GM18907 (cell line): ENCODE data around the gene ZC3H6.
"Not testable (repeated sequence)": the region's sequence is repeated elsewhere in the genome, so short reads cannot be mapped to it uniquely, and the experiment has no call there.

Experiments
- ATAC-seq: cut with Tn5 transposase; IDR thresholded peaks from one replicate; pipeline ENCODE4 v1.9.1; 2021; ENCODE audit warnings: mild to moderate bottlenecking, moderate library complexity; ENCODE audit not compliant: unreplicated experiment

ZC3H6 gene

DNA sequence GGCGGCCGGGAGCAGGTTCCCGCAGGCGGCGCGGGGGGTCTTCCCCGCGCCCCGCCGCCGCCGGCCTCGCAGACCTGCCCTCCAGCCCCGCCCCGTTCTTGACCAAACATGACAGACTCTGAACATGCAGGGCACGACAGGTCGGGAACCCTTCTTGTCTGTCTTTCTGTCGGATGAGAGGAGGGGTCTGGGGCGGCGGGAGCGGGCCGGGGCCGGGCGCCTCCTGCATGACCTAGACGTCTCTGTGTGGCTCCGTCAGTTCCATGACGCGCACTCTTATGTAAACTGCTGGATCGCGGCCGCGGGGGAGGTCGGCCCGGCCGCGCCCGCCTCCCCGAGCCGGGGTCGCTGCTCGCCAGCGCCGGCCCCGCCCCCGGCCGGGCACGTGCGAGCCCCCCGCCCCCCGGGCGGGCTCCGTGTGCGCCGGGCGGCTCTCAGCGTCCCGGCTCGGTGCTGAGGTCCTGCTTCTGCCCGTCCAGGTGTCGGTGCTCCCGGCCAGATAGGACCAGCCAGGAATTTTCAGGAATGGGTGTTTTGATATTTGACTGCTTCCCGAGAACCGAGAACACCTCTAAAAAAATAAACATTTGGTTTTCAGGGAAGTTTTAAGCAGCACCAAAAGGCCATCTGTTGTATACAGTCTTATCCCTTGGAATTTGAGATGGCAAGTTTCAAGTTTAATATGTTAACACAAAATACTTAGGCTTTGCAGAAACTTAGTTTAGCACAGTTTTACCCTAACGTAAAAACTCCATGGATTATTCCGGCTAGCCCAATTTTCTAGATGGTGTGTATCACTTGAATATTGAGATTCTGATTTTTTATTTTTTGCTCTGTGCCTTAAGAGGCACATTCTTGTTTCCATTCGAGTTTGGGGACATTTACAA is 733 bp downstream of the ZC3H6 start:
- peak; percentile 53 for ATAC-seq

DNA sequence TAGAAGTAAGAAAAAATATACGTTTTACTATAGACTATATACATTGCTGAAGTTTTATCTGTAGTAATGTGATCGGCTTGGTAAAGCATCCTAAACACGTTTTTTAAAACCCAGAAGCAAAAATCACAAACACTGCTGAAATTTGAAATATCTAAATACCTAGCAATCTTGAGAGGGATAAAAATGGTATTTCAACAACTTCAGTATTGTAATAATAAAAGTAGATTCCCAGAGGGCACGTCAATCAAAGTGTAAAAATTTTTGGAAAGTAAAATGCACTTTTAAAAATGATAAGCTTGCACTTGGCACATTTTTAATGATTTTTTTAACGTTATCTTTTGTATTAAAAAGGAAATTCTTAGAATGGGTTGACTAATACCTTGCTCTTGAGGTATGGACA is 1.6 kb downstream of the ZC3H6 start:
- no peak for ATAC-seq

DNA sequence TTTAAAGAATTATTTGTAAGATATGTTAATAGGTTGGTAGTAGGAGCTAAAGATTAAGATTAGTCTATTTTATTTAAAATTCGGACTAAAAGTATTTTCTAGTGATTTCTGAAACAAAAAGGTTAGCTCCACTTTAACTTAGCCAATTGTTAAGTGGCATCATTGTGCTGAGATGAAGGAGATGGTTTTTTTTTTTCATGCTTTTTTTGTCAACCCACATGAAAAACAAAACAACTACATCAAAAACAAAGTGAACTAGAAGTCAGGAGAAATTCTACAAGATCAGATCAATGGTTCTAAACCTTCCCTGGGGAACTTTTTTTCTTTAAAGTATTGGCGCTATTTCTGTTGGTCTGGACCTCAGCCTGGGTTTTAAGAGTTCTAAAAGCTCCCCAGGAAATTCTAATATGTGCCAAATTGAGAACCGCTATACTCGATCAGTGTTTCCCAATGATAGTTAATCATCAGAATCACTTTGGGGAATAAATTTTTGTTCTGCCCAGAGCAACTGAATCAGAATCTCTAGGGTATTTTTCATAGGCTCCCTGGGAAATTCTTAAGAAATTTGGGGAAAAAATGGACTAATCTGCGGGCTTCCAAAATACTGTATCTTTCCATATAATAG is 2.3 kb downstream of the ZC3H6 start:
- no peak for ATAC-seq

DNA sequence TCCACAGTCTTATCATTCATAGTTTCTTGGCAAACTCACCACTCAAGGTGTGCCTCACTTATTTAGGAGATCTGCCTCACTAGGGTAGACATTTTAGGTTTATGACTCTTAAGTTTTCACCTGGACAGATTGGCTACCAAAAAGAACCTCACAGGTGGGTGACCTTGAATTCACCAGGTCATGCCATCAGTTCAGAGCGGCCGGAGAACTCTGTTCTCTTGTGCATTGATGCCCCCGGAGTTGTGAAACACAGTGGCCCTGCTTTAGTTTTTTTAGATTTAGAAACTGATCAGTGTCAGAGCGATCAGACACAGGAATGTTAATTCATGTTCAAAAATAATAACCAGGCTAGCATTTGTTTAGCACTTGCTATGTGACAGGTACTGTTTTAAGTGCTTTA is 6.7 kb downstream of the ZC3H6 start:
- not testable (repeated sequence) for ATAC-seq

DNA sequence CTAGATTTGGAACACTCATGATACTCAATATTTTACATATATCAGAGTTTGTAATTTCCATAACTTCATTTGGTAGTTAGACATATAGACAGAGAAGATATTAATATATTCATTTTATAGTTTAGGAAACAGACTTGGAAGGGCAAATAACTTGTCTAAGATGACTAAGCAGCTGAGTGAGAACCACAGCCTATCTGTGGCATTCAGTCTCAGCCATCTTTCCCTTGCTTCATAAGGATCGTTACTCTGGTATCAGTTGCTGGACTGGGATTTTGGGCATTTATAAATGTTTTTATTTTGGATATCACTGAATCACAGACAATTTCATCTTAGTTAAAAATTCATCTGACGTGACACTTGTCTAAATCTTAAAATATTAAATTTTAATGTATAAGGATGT is 8.1 kb downstream of the ZC3H6 start:
- ATAC-seq: not testable (repeated sequence)

DNA sequence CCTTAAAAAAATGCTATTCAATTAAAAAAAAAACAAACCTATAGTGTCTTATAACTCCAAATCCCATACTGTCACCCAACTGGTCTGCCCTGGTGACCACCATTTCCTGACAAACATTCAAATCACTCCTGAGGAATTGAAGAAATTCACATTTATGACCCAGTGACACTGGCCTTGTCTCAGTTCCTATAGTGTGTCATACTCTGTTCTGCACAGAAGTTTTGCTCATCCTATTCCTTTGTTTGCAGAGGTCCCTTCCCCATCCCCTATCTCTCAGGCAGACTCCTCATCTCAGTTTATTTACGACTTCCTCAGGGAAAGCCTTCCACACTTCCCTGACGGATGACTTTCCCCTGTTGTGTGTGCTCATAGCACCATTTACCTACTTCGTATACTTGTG is 14.7 kb downstream of the ZC3H6 start:
- no peak for ATAC-seq

DNA sequence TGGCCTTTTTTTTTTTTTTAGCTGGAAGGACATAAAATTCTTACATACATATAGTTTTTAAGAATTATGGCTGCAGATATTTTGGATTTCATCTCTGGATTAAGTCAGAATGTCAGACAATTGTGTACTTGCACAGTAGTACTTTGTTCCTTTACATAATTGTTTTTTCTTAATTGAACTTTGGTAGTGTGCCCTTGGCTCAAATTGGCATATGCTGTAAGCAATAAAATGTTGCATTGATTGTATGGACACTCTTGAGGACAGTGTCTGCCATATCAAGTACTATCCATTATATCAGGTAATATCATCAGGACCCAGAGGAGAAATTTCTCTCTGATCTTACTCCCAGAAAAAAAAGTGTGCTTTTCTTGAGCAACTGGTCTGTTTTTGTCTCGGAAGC is 15.3 kb downstream of the ZC3H6 start:
- ATAC-seq: no peak

DNA sequence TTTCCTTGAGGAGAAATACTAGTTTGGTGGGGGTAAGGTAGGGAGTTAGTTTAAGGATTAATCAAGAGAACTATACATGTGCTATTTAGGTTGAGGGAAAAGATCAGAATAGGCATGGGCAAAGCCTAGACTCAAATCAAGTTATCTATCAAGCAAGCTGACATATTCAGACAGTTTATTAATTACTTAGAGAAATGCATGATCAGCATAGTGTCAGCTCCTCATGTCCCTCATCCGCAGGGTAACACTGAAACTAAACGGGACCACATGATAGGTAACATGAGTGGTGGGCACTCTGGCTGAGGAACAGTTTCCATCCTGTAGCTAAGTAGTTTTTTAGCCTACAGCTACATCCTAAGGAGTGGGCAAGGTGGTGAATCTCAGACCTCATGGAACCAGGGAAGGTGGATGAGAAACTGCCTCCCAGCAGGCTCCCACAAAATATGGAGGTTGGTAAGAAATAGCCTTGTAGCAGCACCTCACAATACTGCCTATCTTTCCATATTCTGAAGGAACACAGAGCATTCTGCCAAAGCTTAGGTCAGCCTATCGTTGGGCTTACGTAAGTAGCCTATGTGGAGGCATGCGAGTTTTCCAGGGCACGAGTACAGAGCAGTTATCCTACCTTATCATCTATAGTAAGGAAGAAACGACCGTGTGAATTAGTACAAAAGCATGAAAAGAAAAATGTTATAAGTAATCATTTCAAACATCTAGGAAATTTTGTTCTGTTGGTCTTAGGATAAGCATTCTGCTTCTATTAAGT is 18.4 kb downstream of the ZC3H6 start:
- ATAC-seq: no peak

DNA sequence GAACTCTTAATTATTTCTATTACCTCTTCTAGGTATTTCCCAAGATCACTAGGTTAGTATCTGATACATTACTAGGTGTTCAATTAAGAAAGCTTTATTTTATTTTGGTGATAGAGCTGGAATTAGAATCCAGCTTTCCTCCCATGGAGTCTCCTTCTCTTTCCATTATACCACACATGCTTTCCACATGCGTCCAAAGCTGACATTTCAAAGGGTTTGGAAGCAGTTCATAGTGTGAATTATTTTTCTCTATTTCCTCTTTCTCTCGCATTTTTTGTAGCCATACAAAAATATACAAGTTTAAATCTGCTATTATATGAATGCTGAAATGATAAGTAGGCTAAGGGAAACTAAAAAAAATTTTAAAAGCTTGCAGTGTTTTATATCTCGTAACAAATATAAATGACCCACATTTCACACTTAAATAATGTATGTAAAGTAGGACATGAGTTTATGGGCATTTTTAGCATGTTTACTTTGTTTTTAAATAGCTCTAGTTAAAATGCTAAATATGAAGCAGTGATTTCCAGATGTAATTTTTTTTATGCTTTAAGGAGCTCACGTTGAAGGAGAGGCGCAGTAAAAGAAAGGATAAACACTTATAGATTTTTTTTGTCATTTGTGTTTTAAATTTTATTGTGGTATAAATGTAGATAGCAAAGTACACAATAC is 20.1 kb downstream of the ZC3H6 start:
- ATAC-seq: no peak

DNA sequence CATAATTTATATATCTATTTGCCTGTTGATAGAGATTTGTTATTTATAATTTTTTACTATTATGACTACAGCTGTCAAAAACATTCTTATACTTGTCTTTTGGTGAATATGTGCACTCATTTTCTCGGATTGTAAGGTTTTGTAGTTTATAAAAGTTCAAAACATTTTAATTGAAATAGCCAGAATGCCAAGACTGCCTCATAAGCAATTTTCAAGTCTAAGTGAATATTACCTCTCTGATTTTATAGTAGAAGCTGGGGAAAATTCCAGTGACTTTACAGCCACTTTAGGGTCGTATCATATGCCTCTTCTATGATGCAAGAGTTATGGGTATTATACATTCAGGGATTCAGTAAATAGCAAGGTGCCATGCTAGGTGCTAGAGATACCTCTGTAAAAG is 21.0 kb downstream of the ZC3H6 start:
- ATAC-seq: no peak

DNA sequence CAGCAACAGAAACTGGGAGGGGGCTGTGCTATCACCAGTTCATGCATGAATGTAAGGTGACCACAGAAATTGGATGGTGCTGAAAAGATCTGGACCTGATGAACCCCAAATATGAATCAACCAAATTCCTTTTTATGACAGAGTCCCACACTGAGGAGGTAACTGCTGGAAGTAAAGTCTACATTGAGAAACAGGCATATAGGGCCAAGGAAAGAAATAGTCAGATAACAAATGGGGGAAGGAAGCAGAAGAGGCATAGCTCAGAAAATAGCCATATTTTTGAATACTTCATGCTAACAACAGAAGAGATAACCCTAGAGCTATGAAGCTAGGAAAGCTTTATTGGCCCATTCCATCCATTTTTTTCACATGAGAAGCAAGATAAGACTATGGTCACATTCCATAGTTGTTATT is 25.8 kb downstream of the ZC3H6 start:
- ATAC-seq: no peak

DNA sequence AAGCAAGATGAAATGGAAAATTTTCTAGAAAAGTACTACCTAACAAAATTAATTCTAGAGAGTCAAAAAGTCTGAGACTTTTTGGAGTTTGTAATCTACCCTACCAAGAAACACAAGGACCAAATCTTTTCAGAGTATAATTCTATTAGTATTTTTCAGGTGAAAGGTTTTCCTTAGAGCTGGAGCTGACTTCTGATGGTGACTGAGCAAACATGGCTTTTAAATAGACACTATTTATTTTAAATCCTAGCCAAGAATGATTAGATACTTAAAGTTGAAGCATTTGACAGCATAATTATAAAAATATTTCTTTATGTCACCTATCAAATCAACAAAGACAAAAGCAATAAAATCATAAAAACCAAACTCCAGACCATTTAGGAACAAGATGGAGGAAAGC is 26.6 kb downstream of the ZC3H6 start:
- no peak for ATAC-seq

DNA sequence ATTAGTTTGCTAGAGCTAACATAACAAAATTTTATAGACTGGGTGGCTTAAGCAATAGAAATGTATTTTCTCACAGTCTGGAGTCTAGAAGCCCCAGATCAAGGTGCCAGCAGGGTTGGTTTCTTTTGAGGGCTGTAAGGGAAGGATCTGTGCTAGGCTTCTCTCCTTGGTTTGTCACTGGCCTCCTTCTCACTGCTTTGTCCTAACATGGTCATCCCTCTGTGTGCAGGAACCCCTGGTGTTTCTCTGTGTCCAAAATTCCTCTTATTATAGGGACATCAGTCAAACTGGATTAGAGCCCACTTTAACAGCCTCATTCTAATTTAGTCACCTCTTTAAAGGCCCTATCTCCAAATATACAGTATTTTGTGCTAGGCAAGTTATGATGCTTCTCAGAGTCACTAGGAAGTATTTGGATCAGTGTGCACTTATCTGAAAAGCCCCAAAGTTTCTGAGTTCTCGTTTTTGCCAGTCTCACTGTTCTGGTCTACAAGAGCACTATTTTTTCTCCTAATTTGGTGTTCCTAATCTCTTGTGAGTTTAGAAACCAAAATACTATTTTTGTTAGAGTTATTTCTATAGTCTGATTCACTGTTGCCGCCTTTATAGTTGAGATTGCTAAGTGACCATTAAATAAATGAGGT is 29.0 kb downstream of the ZC3H6 start:
- ATAC-seq: no peak

DNA sequence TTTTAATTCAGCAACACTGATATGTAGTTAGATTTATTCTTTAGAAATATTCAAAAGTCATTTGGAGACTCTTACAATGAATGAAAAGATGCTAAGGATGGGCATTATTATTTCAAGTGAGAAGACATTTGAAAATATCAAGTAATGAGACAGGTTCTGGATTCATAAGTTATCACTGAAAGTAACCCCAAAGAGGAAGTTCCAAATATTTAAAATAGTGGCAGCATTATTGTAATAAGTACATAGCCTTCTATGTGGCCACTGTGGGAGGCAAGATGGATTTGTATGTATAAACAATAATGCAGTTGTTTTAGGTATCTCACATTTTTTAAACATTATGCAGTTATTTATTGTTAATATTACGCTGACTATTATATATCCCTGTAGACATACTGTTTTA is 29.7 kb downstream of the ZC3H6 start:
- ATAC-seq: no peak

DNA sequence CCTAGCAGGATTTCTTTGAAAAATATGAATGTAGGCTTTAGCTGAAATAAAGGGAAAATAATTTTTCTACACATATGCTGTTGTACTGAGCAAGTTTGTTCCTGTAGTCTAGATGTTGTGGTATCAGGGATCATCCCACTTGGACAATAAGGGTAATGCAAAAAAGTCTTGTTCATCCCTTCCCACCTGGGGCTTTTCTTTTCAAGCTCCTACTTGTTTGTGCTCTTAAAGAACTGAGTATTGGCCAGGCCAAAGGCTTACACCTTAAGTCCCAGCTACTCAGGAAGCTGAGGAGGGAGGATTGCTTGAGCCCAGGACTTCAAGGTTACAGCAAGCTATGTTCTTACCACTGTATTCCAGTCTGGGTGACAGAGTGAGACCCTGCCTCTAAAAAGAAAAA is 35.5 kb downstream of the ZC3H6 start:
- no peak for ATAC-seq

DNA sequence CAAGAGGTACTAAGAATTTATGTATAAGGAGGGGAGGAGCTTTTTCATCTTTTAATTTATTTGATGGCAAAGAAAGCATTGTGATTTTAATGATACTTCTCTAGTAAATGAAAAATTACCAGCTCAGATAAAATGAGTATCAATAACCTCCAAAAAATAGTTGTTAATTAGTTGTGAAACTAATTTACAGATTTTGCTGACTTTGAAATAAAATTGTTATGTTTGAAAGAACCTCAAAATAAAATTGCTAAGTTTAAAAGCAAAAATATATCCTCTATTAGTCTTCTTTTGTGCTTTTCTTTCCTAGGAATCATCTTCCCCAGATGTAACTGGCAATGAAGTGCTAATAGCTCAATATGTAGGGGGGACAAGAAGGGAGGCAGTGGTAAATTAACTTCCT is 36.5 kb downstream of the ZC3H6 start:
- ATAC-seq: no peak

DNA sequence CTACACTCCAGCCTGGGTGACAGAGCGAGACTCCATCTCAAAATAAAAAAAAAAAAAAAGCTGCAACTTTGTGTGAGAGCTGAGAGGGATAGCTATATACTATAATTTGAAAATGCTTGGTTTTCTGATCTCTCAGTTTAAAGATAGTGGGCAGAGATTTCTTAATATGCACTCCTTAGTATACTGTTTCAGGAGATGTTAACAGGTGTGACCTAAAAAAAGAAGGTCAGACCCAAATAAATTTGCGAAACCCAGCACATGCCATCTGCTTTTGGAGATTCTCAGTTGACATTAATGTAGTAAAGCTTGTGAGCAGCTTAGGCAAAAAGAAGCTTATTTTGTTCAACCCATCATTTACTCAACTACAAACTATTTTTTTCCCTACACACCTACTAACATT is 37.4 kb downstream of the ZC3H6 start:
- no peak for ATAC-seq

DNA sequence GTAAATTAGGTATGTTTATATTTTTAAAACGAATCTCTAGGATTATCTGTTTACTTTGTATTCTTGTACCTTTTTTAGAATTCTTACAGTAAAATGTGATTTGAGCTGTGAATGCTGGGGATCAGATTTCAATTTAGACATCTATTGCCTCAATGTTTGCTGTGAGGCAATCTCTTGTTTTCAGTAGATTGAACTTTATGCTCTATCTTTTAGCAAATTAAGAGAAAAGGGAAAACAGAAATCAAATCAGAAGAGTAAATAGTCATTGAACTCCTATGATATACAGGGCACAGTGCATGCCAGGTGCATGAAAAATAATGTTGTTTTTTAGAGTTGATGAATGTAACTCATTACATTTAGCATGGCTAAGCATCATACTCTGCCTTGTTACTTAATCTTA is 39.5 kb downstream of the ZC3H6 start:
- no peak for ATAC-seq

DNA sequence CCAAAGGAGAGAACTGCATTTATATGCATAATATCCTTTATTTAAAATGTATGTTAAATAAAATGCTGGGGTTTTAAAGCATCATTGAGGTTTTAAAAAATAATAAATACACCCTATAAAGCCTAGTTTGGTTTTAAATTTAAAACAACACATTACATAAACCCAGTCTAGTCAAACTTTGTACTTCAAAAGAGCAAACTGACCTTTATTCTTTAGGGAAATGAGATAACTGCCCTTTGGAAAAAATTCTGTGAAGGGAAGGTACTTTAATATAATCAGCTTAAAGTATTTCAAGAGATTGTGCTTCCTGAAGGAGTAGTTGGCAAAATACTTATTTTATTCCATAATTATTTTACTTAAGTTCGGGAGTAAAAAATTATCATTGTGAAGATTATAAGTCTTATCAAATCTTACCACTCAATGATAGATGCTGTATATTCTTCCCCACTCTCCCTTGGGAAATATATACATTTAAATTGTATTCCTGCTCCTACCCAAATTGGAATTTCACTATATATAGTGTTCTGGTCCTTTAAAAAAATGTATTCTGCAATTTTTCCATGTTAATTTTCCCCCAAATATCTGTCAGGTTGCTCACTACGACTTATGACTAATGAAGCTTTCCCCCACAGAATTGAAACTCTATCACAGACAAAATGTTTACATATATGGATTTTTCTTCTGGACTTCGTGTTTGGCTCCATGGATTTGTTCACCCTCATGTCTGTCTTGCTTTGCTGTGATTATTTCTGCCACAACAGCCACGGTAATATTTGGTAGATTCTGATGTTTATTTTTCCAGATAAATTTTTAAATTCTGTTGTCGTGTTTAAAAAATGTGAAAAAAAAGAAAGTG is 42.1 kb downstream of the ZC3H6 start:
- no peak for ATAC-seq

DNA sequence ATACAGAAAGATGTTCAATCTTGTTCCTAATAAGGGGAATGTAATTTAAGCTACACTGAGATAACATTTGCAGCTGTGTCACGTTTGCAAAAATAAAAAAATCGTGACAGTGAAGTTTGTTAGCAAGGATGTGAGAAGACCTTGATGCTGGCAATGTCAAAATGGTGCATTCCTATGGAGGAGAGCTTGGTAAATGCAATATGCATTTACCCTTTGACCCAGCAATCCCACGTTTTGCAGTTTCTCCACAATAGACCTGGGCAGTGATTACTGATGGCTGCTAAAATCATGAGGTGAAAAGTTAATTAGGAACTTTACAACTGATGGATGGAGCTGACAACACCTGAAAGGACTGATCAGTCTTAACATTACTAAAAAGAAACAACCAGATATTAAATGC is 43.1 kb downstream of the ZC3H6 start:
- ATAC-seq: no peak
